ENCODE results near the gene FAXDC2.

Gene FAXDC2

GRCh38 chr5:154896562-154897165, 46.3 kb upstream of the FAXDC2 start:
- TF ChIP-seq CTCF (IDR thresholded peaks at IDR 0.05), result no peak
- Histone ChIP-seq H3K36me3 (ENCODE audit: control insufficient read depth, insufficient read depth, low read length) (no peaks in the 10 kb centered on the region), H3K4me2 (ENCODE audit: low read length) (no peak overlapping the region), H3K79me2 (no peaks in the 10 kb centered on the region), H3K9me3 (ENCODE audit: control insufficient read depth, low read length) (no peaks in the 10 kb centered on the region), H3K27ac (no peak overlapping the region), H2AFZ (no peak overlapping the region), H3K4me3 (ENCODE audit: low read depth, low read length) (no peak overlapping the region), H3K9ac (no peak overlapping the region), H3K4me1 (peaks cover 3% of the 10 kb centered on the region), H3K27me3 (ENCODE audit: control insufficient read depth, insufficient read depth, low read length) (no peaks in the 10 kb centered on the region)

GRCh38 chr5:154895606-154896561, 45.5 kb upstream of the FAXDC2 start:
- no peak for TF ChIP-seq CTCF (IDR thresholded peaks at IDR 0.05)
- Histone ChIP-seq H2AFZ (no peak overlapping the region), H3K27ac (no peak overlapping the region), H3K4me2 (ENCODE audit: low read length) (no peak overlapping the region), H3K36me3 (ENCODE audit: control insufficient read depth, insufficient read depth, low read length) (no peaks in the 10 kb centered on the region), H3K9ac (no peak overlapping the region), H3K79me2 (no peaks in the 10 kb centered on the region), H3K27me3 (ENCODE audit: control insufficient read depth, insufficient read depth, low read length) (no peaks in the 10 kb centered on the region), H3K9me3 (ENCODE audit: control insufficient read depth, low read length) (no peaks in the 10 kb centered on the region), H3K4me3 (ENCODE audit: low read depth, low read length) (no peak overlapping the region), H3K4me1 (peaks cover 3% of the 10 kb centered on the region)

- no peak overlapping the region for H3K9ac ChIP-seq
- no peaks in the 10 kb centered on the region for H3K36me3 ChIP-seq (ENCODE audit: control insufficient read depth, insufficient read depth, low read length)
- H3K4me2 ChIP-seq (ENCODE audit: low read length), result no peak overlapping the region
- H3K4me1 ChIP-seq, result peaks cover 3% of the 10 kb centered on the region
- no peaks in the 10 kb centered on the region for H3K79me2 ChIP-seq
- H3K9me3 ChIP-seq (ENCODE audit: control insufficient read depth, low read length), result no peaks in the 10 kb centered on the region
- no peak overlapping the region for H3K4me3 ChIP-seq (ENCODE audit: low read depth, low read length)
- no peak overlapping the region for H3K27ac ChIP-seq
- no peak overlapping the region for H2AFZ ChIP-seq
- TF ChIP-seq CTCF (IDR thresholded peaks at IDR 0.05), result no peak
- H3K27me3 ChIP-seq (ENCODE audit: control insufficient read depth, insufficient read depth, low read length), result no peaks in the 10 kb centered on the region
Observed at GRCh38 chr5:154893381-154893780, 43.0 kb upstream of the FAXDC2 start.

GRCh38 chr5:154892369-154892771, 42.0 kb upstream of the FAXDC2 start:
- no peak for TF ChIP-seq CTCF (IDR thresholded peaks at IDR 0.05)
- Histone ChIP-seq H3K9ac (no peak overlapping the region), H3K36me3 (ENCODE audit: control insufficient read depth, insufficient read depth, low read length) (no peaks in the 10 kb centered on the region)

More at GRCh38 chr5:154892369-154892771, 42.0 kb upstream of the FAXDC2 start:
- Histone ChIP-seq H3K27ac (no peak overlapping the region), H3K4me3 (ENCODE audit: low read depth, low read length) (no peak overlapping the region), H3K79me2 (no peaks in the 10 kb centered on the region), H3K9me3 (ENCODE audit: control insufficient read depth, low read length) (no peaks in the 10 kb centered on the region), H3K4me2 (ENCODE audit: low read length) (no peak overlapping the region), H2AFZ (no peak overlapping the region), H3K4me1 (peaks cover 3% of the 10 kb centered on the region), H3K27me3 (ENCODE audit: control insufficient read depth, insufficient read depth, low read length) (no peaks in the 10 kb centered on the region)

All from parathyroid adenoma (tissue), 2 donors.